Measurements from ENCODE around the gene CYP2W1. TPM values are rescaled to one million over a fixed set of nuclear protein-coding genes. Genes with fewer than 3 reads are reported as not detected.

Gene CYP2W1
- polyA plus RNA-seq, 1 donor (not counting 4 experiments of a cell fraction or from before 2014, with no cell fraction given), result 0.05 TPM

DNA sequence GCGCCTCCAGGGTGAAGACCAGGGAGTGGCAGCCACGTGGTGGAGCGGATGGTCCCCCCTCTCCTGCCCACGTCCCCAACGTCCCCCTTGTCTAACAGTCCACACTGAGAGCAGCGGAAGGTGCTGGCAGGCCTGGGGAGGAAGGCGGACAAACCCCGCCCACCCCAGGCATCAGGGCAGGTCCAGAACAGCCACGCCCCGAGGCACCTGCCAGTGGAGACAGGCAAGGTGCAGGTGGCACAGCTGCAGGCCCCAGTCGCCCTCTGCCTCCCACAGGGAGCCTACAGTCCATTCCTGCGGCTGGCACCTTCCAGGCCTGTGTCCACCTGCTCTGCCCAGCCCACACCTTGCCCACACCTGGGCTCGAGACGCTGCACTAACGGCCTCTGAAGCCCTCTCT lies 24.9 kb downstream of the CYP2W1 start:
- FAIRE-seq, result no peak
- Histone ChIP-seq H2AFZ (ENCODE audit: control insufficient read depth, low read length) (no peak overlapping the region), H3K4me1 (ENCODE audit: control insufficient read depth, extremely low read depth, insufficient read depth, low read length) (peaks cover 6% of the 10 kb centered on the region), H3K27ac (ENCODE audit: control insufficient read depth, insufficient read depth, low read length) (no peak overlapping the region), H3K79me2 (ENCODE audit: control insufficient read depth, insufficient read depth, low read length) (peaks cover 8% of the 10 kb centered on the region), H3K4me3 (ENCODE audit: control insufficient read depth in 2 of 3, extremely low read depth in 1 of 3, insufficient read depth in 2 of 3, low read depth in 1 of 3, low read length in 3 of 3) (no peak overlapping the region), H3K9ac (ENCODE audit: control insufficient read depth, extremely low read depth, insufficient read depth, low read length) (no peak overlapping the region), H4K20me1 (ENCODE audit: control insufficient read depth, extremely low read depth, insufficient read depth, low read length) (no peaks in the 10 kb centered on the region), H3K9me1 (ENCODE audit: control insufficient read depth, extremely low read depth, insufficient read depth, low read length) (no peaks in the 10 kb centered on the region), H3K4me2 (ENCODE audit: control insufficient read depth, extremely low read depth, insufficient read depth, low read depth, low read length) (no peak overlapping the region), H3K27me3 (ENCODE audit: control insufficient read depth, extremely low read depth, insufficient read depth, low read length) (no peaks in the 10 kb centered on the region), H3K36me3 (ENCODE audit: control insufficient read depth in 2 of 2, extremely low read depth in 1 of 2, insufficient read depth in 2 of 2, low read length in 2 of 2) (peaks cover 0 to 2% of the 10 kb centered on the region in 2 experiments), H3K9me3 (ENCODE audit: control insufficient read depth, low read depth, low read length) (no peaks in the 10 kb centered on the region)
- no peak for DNase-seq (ENCODE audit: low read depth, low spot score)
- dilution Hi-C loops (cut with MboI; ENCODE audit: extremely low pct_ligation_motif_present, low sequenced_read_pairs), result no loop called here
- no peak for TF ChIP-seq EZH2 (IDR thresholded peaks at IDR 0.05; ENCODE audit: low read length)
- TF ChIP-seq, protein P1, sequence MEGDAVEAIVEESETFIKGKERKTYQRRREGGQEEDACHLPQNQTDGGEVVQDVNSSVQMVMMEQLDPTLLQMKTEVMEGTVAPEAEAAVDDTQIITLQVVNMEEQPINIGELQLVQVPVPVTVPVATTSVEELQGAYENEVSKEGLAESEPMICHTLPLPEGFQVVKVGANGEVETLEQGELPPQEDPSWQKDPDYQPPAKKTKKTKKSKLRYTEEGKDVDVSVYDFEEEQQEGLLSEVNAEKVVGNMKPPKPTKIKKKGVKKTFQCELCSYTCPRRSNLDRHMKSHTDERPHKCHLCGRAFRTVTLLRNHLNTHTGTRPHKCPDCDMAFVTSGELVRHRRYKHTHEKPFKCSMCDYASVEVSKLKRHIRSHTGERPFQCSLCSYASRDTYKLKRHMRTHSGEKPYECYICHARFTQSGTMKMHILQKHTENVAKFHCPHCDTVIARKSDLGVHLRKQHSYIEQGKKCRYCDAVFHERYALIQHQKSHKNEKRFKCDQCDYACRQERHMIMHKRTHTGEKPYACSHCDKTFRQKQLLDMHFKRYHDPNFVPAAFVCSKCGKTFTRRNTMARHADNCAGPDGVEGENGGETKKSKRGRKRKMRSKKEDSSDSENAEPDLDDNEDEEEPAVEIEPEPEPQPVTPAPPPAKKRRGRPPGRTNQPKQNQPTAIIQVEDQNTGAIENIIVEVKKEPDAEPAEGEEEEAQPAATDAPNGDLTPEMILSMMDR (optimal IDR thresholded peaks at IDR 0.05 in 1 of 3, IDR thresholded peaks at IDR 0.05 in 1 of 3, conservative IDR thresholded peaks at IDR 0.05 in 1 of 3; ENCODE audit: extremely low read depth in 1 of 3, insufficient read depth in 2 of 3, low read length in 3 of 3), result no peak

DNA sequence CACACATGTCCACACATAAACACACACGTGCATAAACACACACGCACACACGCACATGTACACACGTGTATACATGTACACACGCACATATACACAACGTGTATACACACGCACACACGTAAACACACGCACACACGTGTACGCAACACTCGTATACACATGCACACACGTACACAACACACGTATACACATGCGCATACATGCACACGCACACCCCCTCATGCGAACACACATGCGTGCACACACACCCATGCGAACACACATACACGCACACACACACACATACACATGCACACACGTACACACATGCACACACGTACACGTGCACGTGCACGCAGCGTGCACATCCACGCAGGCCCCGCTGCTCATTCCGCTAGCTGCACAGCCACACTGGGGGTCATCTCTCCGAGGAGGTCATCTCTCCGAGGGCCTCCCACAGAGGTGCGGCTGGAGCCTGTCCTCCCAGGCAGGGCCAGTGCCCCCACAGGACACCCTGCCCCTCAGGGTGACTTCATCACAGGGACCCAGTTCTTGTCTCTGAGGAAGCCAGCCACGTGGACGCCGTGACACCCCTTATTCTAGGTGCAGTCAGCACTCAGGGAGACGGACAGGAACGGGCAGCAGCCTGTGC lies 25.9 kb downstream of the CYP2W1 start:
- dilution Hi-C loops (cut with MboI; ENCODE audit: extremely low pct_ligation_motif_present, low sequenced_read_pairs), result no loop called here
- Histone ChIP-seq H3K9me3 (ENCODE audit: control insufficient read depth, low read depth, low read length) (no peaks in the 10 kb centered on the region), H3K4me1 (ENCODE audit: control insufficient read depth, extremely low read depth, insufficient read depth, low read length) (peaks cover 8% of the 10 kb centered on the region), H3K27me3 (ENCODE audit: control insufficient read depth, extremely low read depth, insufficient read depth, low read length) (no peaks in the 10 kb centered on the region), H3K4me2 (ENCODE audit: control insufficient read depth, extremely low read depth, insufficient read depth, low read depth, low read length) (no peak overlapping the region), H3K9ac (ENCODE audit: control insufficient read depth, extremely low read depth, insufficient read depth, low read length) (no peak overlapping the region), H3K9me1 (ENCODE audit: control insufficient read depth, extremely low read depth, insufficient read depth, low read length) (no peaks in the 10 kb centered on the region), H3K4me3 (ENCODE audit: control insufficient read depth in 2 of 3, extremely low read depth in 1 of 3, insufficient read depth in 2 of 3, low read depth in 1 of 3, low read length in 3 of 3) (no peak overlapping the region), H3K27ac (ENCODE audit: control insufficient read depth, insufficient read depth, low read length) (no peak overlapping the region), H4K20me1 (ENCODE audit: control insufficient read depth, extremely low read depth, insufficient read depth, low read length) (peaks cover under 1% of the 10 kb centered on the region), H2AFZ (ENCODE audit: control insufficient read depth, low read length) (no peak overlapping the region), H3K36me3 (ENCODE audit: control insufficient read depth in 2 of 2, extremely low read depth in 1 of 2, insufficient read depth in 2 of 2, low read length in 2 of 2) (peaks cover 0 to 2% of the 10 kb centered on the region in 2 experiments), H3K79me2 (ENCODE audit: control insufficient read depth, insufficient read depth, low read length) (peaks cover 8% of the 10 kb centered on the region)
- DNase-seq (ENCODE audit: low read depth, low spot score) (no peak), FAIRE-seq (no peak)
- TF ChIP-seq, protein P1 (optimal IDR thresholded peaks at IDR 0.05 in 1 of 3, IDR thresholded peaks at IDR 0.05 in 1 of 3, conservative IDR thresholded peaks at IDR 0.05 in 1 of 3; ENCODE audit: extremely low read depth in 1 of 3, insufficient read depth in 2 of 3, low read length in 3 of 3), result no peak
- TF ChIP-seq EZH2 (IDR thresholded peaks at IDR 0.05; ENCODE audit: low read length), result no peak
